Left colon (tissue), 2 donors: ENCODE measurements around the gene MBD3L2. TPM values are rescaled to one million over a fixed set of nuclear protein-coding genes. Genes with fewer than 3 reads are reported as not detected.
"Not testable (repeated sequence)": the region's sequence is repeated elsewhere in the genome, so short reads cannot be mapped to it uniquely, and the experiment has no call there.

Source experiments
- ATAC-seq: fragments of 200-7000 bp; cut with Tn5 transposase; one replicate; pipeline ENCODE4 v1.9.1; 2020; ENCODE audit warnings: mild to moderate bottlenecking, moderate library complexity
- DNase-seq, 2 donors: peaks; one replicate each; pipeline ENCODE4 v3.0.0-alpha.2; 2020
- intact Hi-C, 2 donors: fragments of 100-400 bp; cut with DNase I in 1 of 2; cut with micrococcal nuclease in 1 of 2; formaldehyde crosslinking; loops; one replicate each; pipeline versions ENCODE4 v1.11.2 to v1.14.0; 2022; cut with DNase I, micrococcal nuclease
- total RNA-seq, 2 donors: library from RNA; stranded (reverse); fragmentation: NEBNext Ultra II Directional; extraction: Animal tissue kit (Norgen Biotek cat#: 25700); gene quantifications; one replicate each; pipeline ENCODE4 v1.2.1, GENCODE V29; 2021
- donor health status: DM: no; HTN: no; CAD: no.
- donor health status: DM: yes; HTN: yes; CAD: no.

The MBD3L2 gene
- total RNA-seq, 2 donors from 2014 or later = not detected

GRCh38 chr19:7055679-7056078 lies 6.6 kb downstream of the MBD3L2 start:
- DNase-seq, intact Hi-C loops, ATAC-seq: not testable (repeated sequence)

DNA sequence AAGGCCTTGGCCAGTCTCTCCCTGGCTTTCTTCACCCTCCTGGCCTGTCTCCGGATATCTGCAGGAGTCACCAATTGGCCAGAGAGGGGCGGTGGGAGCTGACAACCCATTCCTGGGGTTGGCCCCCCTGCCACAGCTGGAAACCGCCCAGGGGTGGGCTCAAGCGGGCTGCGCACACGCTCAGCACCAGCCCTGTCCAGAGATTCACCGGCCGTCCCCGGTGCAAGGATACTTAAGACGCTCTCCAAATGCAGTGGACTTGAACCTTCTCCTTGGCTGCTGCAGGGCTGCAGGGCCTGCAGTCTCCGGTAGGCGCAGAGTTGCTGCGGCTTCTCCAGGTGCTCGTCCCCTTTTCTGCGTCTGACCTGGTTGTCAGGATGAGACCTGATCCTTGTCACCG lies 7.2 kb downstream of the MBD3L2 start:
- intact Hi-C loops, DNase-seq, ATAC-seq: not testable (repeated sequence)

- DNase-seq, ATAC-seq, intact Hi-C loops: not testable (repeated sequence)
These were observed 9.5 kb downstream of the MBD3L2 start, which contains the start of gene MBD3L3 for GRCh38 chr19:7058576-7058975. TSS of gene MBD3L3 (minus strand) at chr19:7058676. CDS start at chr19:7058605, 71 bp downstream.

GRCh38 chr19:7059977-7060376 lies 10.9 kb downstream of the MBD3L2 start:
- intact Hi-C loops, DNase-seq, ATAC-seq: not testable (repeated sequence)

- ATAC-seq (no peak), DNase-seq (no peak)
- intact Hi-C loops = no loop called here
These were observed 14.2 kb downstream of the MBD3L2 start for GRCh38 chr19:7063339-7063738.

DNA sequence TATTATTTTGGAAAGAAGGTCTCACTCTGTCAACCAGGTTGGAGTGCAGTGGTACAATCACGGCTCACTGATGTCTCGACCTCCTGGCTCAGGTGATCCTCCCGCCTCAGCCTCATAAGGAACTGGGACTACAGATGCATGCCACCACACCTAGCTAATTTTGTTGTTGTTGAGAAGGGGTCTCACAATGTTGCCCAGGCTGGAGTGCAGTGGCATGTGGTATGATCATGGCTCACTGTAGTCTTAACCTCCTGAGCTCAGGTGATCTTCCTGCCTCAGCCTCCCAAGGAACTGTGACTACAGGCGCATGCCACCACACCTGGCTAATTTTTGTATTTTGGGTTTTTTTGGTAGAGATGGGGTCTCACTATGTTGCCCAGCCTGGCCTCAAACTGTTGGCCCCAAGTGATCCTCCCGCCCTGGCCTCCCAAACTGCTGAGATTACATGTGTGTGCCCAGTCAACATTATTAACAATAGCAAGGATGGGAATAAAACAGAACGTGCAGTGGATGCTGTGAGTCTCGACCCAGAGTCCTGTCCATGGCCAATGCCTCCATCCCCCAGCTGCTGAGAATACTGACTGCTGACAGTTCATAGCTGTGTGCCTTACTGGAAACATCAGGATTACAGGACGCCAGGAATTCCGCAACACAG lies 14.8 kb downstream of the MBD3L2 start:
- intact Hi-C loops = no loop called here
- DNase-seq (no peak), ATAC-seq (no peak)

DNA sequence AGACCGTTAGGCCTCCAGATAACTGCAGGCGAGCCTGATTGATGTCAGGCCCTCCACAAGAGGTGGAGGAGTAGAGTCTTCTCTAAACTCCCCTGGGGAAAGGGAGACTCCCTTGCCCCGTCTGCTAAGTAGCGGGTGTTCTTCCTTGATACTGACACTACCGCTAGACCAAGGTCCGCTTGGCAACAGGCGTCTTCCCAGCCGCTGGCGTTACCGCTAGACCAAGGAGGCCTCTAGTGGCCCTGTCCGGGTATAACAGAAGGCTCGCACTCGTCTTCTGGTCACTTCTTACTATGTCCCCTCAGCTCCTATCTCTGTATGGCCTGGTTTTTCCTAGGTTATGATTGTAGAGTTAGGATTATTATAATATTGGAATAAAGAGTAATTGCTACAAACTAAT lies 18.0 kb downstream of the MBD3L2 start:
- intact Hi-C loops, ATAC-seq: not testable (repeated sequence)
- DNase-seq = peak; percentile 31 to 39

DNA sequence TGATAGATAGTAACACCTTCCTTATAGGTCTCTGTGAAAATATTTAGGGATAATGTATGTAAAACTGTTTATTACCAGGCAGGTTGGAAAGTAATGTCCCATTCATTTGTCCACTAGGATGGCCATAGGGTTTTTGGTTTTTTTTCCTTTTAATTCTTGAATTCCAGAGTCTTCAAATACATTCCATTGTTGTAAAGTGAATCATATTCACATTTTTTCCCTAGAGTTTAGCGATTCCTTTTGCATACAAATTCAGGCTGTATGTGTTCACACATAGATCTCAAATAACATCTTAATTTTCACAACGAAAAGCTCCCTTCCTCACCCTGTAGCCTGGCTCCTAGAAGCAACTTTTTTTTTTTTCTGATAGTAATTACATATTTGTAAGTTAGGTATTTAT lies 18.6 kb downstream of the MBD3L2 start:
- no peak for ATAC-seq
- no peak for DNase-seq
- intact Hi-C loops = no loop called here

- ATAC-seq = no peak
- intact Hi-C loops = no loop called here
- peak in 1 of 2 donors; percentile 8 for DNase-seq
These were observed 19.5 kb downstream of the MBD3L2 start for GRCh38 chr19:7068599-7068998.

DNA sequence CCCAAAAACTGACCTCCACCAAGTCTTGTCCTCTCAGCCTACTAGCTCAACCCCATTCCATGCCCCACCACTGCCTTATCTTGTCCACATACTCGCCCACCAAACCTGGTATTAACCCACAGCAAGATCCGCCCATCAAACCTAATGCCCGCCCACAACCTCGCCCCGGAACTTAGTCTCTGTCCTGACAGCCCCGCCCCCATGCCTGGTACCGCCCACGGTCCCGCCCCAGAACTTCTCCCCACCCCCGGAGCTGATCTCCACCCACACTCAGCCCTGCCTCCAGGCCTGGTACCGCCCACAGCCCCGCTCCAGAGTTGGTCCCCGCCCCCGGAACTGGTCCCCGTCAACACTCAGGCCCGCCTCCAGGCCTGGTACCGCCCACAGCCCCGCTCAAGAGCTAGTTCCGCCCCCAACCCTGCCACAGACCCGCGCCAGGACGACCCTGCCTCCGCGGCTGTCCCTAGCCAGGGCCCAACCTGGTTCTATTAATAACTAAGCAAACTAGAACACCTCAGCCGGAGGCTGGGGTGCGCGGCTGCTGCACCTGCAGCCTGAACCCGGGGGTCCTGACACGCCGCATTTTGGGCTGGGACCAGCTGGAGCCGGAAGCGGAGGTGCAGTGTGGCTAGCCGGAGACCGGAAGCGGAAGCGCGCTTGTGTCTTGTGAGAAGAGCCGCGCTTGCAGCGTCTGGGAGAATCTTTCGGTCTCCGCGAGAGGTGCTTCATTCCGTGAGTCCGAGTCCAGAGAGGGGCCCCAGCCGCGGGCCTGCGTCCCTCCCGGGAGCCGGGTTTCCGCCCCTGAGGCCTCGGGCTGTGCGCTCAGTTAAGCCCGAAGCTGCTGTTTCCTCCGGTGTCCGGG lies 20.2 kb downstream of the MBD3L2 start, which contains the start of gene ZNF557:
ZNF557 (plus strand) TSS at position 662 of the 862 bp plus-strand sequence. CDS start 5,372 bp downstream, outside the sequence.
- ATAC-seq (peak; percentile 98), DNase-seq (peak; percentile 99 to 100)
- intact Hi-C loops = no loop called here

- DNase-seq = no peak
- intact Hi-C loops = no loop called here
- ATAC-seq = peak; percentile 19
These were observed 20.7 kb downstream of the MBD3L2 start for GRCh38 chr19:7069904-7070226.

DNA sequence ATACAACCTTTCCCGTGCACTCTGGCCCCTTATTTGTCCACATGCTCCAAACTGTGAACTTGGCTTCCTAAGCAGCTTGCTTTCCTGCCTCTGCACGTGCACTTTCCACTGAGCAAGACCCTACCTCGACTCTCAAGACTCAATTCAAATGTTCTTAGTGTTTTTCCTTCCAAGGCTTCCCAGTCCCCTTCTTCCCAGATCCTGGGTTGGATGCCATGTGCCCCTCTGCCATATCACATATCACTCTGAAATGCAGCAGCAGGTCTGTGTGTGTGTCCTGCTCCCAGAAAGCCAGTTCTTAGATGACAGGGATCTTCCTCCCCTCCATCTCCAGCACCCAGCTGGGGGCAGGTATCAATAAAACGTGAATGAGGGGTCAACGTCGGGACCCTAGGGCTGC lies 23.4 kb downstream of the MBD3L2 start:
- intact Hi-C loops = no loop called here
- ATAC-seq (no peak), DNase-seq (no peak)

DNA sequence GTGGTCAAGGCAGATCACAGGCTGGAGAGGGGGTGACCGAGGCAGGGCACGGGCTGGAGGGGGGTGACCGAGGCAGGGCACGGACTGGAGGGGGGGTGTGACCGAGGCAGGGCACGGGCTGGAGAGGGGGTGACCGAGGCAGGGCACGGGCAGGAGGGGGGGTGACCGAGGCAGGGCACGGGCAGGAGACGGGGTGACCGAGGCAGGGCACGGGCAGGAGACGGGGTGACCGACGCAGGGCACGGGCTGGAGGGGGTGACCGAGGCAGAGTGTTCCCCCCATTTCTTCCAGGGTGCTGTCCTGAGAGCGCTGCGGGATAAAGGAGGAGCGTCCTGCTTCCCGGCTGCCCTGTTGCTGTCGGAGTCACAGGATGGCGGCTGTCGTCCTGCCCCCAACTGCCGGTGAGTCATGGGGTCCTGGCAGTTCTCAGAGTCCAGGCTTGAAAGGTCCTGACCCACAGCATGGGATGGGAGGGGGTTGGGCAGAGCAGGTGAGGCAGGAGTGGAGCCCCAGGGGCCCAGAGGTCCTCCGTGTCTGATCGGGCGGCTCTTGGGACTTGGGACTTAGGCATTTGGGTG lies 25.7 kb downstream of the MBD3L2 start:
- no peak for DNase-seq
- intact Hi-C loops = no loop called here
- ATAC-seq = no peak

DNA sequence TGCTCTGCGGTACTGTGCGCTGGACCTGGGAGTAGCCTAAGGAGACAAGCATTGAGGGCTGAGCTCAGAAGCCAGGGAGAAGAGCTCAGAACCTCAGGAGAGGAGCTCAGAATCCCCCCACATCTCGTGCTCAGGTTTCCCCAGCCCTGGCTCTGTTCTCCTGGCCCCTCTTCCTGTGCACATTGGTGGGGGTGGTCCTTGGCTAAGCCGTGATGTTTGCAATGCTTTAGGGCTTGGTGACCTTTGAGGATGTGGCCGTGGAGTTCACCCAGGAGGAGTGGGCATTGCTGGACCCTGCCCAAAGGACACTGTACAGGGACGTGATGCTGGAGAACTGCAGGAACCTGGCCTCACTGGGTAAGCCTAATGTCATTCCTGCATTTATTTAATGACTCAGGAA lies 27.0 kb downstream of the MBD3L2 start:
- ATAC-seq (no peak), DNase-seq (no peak)
- intact Hi-C loops = no loop called here

DNA sequence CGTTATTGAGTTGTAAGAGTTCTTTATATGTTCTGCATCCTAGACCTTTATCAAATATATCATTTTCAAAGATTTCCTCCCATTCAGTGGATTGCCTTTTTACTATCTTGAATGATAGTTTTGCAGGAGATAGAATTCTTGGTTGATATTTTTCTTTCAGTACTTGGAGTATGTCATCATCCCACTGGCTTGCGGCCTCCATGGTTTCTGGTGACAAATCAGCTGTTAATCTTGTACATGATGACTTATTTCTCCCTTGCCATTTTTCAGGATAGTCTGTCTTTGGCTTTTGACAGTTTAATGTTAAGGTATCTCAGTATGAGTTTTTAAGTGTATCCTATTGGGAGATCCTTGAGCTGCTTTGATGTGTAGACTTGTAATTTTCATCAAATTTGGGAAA lies 28.9 kb downstream of the MBD3L2 start:
- ATAC-seq = no peak
- DNase-seq = no peak
- intact Hi-C loops = no loop called here

DNA sequence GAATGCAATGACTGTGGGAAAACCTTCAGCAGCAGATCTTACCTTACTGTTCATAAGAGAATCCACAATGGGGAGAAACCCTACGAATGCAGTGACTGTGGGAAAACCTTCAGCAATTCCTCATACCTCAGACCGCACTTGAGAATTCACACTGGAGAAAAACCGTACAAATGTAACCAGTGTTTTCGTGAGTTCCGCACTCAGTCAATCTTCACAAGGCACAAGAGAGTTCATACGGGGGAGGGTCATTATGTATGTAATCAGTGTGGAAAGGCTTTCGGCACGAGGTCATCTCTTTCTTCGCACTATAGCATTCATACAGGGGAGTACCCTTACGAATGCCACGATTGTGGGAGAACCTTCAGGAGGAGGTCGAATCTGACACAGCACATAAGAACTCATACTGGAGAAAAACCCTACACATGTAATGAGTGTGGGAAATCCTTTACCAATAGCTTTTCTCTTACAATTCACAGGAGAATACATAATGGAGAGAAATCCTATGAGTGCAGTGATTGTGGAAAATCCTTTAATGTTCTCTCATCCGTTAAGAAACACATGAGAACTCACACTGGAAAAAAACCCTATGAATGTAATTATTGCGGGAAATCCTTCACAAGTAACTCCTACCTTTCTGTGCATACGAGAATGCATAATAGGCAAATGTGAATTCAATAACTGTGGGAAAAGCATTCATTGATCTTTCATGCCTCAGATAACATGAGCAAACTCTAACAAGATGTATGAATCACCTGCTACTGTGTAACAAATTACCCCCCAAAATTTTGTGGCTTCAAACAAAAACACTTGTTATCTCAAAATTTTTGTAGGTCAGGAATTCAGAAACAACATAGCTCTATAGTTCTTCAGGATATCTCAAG lies 34.2 kb downstream of the MBD3L2 start:
- ATAC-seq (no peak), DNase-seq (no peak)
- intact Hi-C loops = loop anchor here in 1 of 2 donors (2.0 kb wide), 1 partner anchor 37 kb away; no protein-coding TSS in a partner anchor

DNA sequence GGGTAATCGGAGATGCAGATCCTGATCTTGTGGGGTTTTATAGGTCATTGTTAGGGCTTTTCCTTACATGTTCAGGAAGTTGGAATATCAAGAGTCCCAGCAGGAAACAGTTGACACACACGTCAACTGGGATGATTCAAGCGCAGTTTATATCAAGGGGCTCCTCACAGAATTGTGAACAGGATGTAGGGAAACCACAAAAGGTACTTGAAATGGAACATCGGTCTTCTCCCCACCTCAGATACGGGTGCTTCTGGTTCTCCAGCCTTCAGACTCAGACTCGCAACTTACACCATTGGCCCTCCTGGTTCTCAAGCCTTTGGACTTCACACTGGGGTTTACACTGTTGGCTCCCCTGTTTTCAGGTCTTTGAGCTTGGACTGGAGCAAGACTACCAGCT lies 39.9 kb downstream of the MBD3L2 start:
- intact Hi-C loops = no loop called here
- DNase-seq (no peak), ATAC-seq (no peak)

- intact Hi-C loops = no loop called here
- DNase-seq (no peak), ATAC-seq (no peak)
These were observed 49.0 kb downstream of the MBD3L2 start for GRCh38 chr19:7098096-7098495.
